ENCODE results near the gene NPHP3. TPM values are rescaled to one million over a fixed set of nuclear protein-coding genes. Genes with fewer than 3 reads are reported as not detected.

Gene NPHP3
- total RNA-seq, 2 donors from 2014 or later, result 15.7 to 23.0 TPM

- peaks cover 21% of the 10 kb centered on the region for H3K4me1 Mint-ChIP-seq
- Histone ChIP-seq H3K27ac (ENCODE audit: low read depth, low read length) (no peak overlapping the region), H3K9ac (ENCODE audit: extremely low read depth, low read length, poor library complexity, severe bottlenecking) (no peak overlapping the region)
These were observed 68.0 kb downstream of the NPHP3 start for GRCh38 chr3:132654190-132654589.

GRCh38 chr3:132652640-132653270 lies 69.5 kb downstream of the NPHP3 start:
- H3K9ac ChIP-seq (ENCODE audit: extremely low read depth, low read length, poor library complexity, severe bottlenecking), result no peak overlapping the region
- no peak for DNase-seq
- H3K9me3 ChIP-seq (ENCODE audit: control insufficient read depth, low read length), result peaks cover 3% of the 10 kb centered on the region
- H3K27ac ChIP-seq (ENCODE audit: low read depth, low read length), result no peak overlapping the region
- no peak overlapping the region for H3K4me3 Mint-ChIP-seq
- no peak overlapping the region for H3K4me3 ChIP-seq (ENCODE audit: low read length)
- peaks cover 24% of the 10 kb centered on the region for H3K4me1 Mint-ChIP-seq
- no peaks in the 10 kb centered on the region for H3K36me3 ChIP-seq (ENCODE audit: control insufficient read depth, insufficient read depth, low read length)
- no peak overlapping the region for H3K27ac Mint-ChIP-seq
- H3K36me3 Mint-ChIP-seq (ENCODE audit: low read depth), result no peaks in the 10 kb centered on the region
- H3K9me3 Mint-ChIP-seq, result no peaks in the 10 kb centered on the region
- TF ChIP-seq CTCF (conservative IDR thresholded peaks at IDR 0.05), result no peak
- H3K4me1 ChIP-seq (ENCODE audit: control insufficient read depth, insufficient read depth, low read length), result peaks cover 9% of the 10 kb centered on the region
- H3K27me3 ChIP-seq (ENCODE audit: control insufficient read depth, insufficient read depth, low read length, poor library complexity, severe bottlenecking), result no peaks in the 10 kb centered on the region
- H3K27me3 Mint-ChIP-seq (ENCODE audit: insufficient read depth), result no peaks in the 10 kb centered on the region
- WGBS, 2 experiments (ENCODE audit: insufficient coverage in 1 of 2, insufficient read length in 1 of 2), result 100% methylated on average over 1 of the region's 1 CpG; no CpG with 5 or more reads in 1 of the 2 experiments

More at GRCh38 chr3:132654190-132654589, 68.0 kb downstream of the NPHP3 start:
- H3K27ac Mint-ChIP-seq, result no peak overlapping the region
- no peaks in the 10 kb centered on the region for H3K9me3 Mint-ChIP-seq
- H3K36me3 ChIP-seq (ENCODE audit: control insufficient read depth, insufficient read depth, low read length), result no peaks in the 10 kb centered on the region
- no peak for TF ChIP-seq CTCF (conservative IDR thresholded peaks at IDR 0.05)
- H3K4me3 Mint-ChIP-seq, result no peak overlapping the region
- peaks cover 9% of the 10 kb centered on the region for H3K4me1 ChIP-seq (ENCODE audit: control insufficient read depth, insufficient read depth, low read length)
- H3K9me3 ChIP-seq (ENCODE audit: control insufficient read depth, low read length), result no peaks in the 10 kb centered on the region
- no peak for DNase-seq
- no peaks in the 10 kb centered on the region for H3K27me3 Mint-ChIP-seq (ENCODE audit: insufficient read depth)
- no peak overlapping the region for H3K4me3 ChIP-seq (ENCODE audit: low read length)
- no peaks in the 10 kb centered on the region for H3K36me3 Mint-ChIP-seq (ENCODE audit: low read depth)
- no peaks in the 10 kb centered on the region for H3K27me3 ChIP-seq (ENCODE audit: control insufficient read depth, insufficient read depth, low read length, poor library complexity, severe bottlenecking)
- WGBS, 2 experiments (ENCODE audit: insufficient coverage in 1 of 2, insufficient read length in 1 of 2), result 83 to 100% methylated on average over 1 of the region's 2 CpGs

GRCh38 chr3:132650153-132650552 lies 72.1 kb downstream of the NPHP3 start:
- H3K27ac Mint-ChIP-seq, result no peak overlapping the region
- TF ChIP-seq CTCF (conservative IDR thresholded peaks at IDR 0.05), result no peak
- peaks cover 6% of the 10 kb centered on the region for H3K9me3 Mint-ChIP-seq
- no peak for DNase-seq
- H3K4me1 Mint-ChIP-seq, result peaks cover 29% of the 10 kb centered on the region
- H3K36me3 Mint-ChIP-seq (ENCODE audit: low read depth), result peaks cover 8% of the 10 kb centered on the region
- peaks cover 13% of the 10 kb centered on the region for H3K4me1 ChIP-seq (ENCODE audit: control insufficient read depth, insufficient read depth, low read length)
- no peaks in the 10 kb centered on the region for H3K36me3 ChIP-seq (ENCODE audit: control insufficient read depth, insufficient read depth, low read length)
- no peak overlapping the region for H3K4me3 Mint-ChIP-seq
- H3K27me3 Mint-ChIP-seq (ENCODE audit: insufficient read depth), result no peaks in the 10 kb centered on the region
- WGBS, 2 experiments (ENCODE audit: insufficient coverage in 1 of 2, insufficient read length in 1 of 2), result 45% methylated on average over 1 of the region's 1 CpG; no CpG with 5 or more reads in 1 of the 2 experiments
- H3K27ac ChIP-seq (ENCODE audit: low read depth, low read length), result no peak overlapping the region
- no peak overlapping the region for H3K9ac ChIP-seq (ENCODE audit: extremely low read depth, low read length, poor library complexity, severe bottlenecking)
- no peak overlapping the region for H3K4me3 ChIP-seq (ENCODE audit: low read length)
- H3K27me3 ChIP-seq (ENCODE audit: control insufficient read depth, insufficient read depth, low read length, poor library complexity, severe bottlenecking), result no peaks in the 10 kb centered on the region
- H3K9me3 ChIP-seq (ENCODE audit: control insufficient read depth, low read length), result peaks cover 19% of the 10 kb centered on the region
